AG08395 (cell line): ENCODE data around the gene RPL13.

Source experiments
- DNase-seq: peaks from one replicate; pipeline ENCODE4 v3.0.0; 2012; ENCODE audit warnings: mixed read lengths, low spot score

RPL13 gene

GRCh38 chr16:89560378-89561141, at the start of gene RPL13:
Gene RPL13 (plus strand): TSS chr16:89560682. CDS start chr16:89560960, 278 bp downstream.
- peak; percentile 97 for DNase-seq

- no peak for DNase-seq
These were observed 49.1 kb upstream of the RPL13 start for GRCh38 chr16:89511374-89511773.

- no peak for DNase-seq
These were observed 48.0 kb upstream of the RPL13 start for GRCh38 chr16:89512453-89512852.

GRCh38 chr16:89517128-89517527, 43.4 kb upstream of the RPL13 start:
- no peak for DNase-seq

- no peak for DNase-seq
These were observed 40.6 kb upstream of the RPL13 start for GRCh38 chr16:89519881-89520280.

GRCh38 chr16:89522287-89522686, 38.2 kb upstream of the RPL13 start:
- DNase-seq: no peak

- DNase-seq: no peak
These were observed 36.7 kb upstream of the RPL13 start for GRCh38 chr16:89523680-89524344.

GRCh38 chr16:89525146-89525913, 35.2 kb upstream of the RPL13 start:
- DNase-seq: no peak

GRCh38 chr16:89529097-89529496, 31.4 kb upstream of the RPL13 start:
- DNase-seq: no peak

- no peak for DNase-seq
These were observed 29.8 kb upstream of the RPL13 start for GRCh38 chr16:89530401-89531381.

- DNase-seq: no peak
These were observed 28.5 kb upstream of the RPL13 start for GRCh38 chr16:89531821-89532526.

GRCh38 chr16:89534252-89534756, 26.2 kb upstream of the RPL13 start:
- peak; percentile 37 for DNase-seq

- no peak for DNase-seq
These were observed 24.1 kb upstream of the RPL13 start for GRCh38 chr16:89536371-89536770.

GRCh38 chr16:89536886-89537548, 23.5 kb upstream of the RPL13 start:
- no peak for DNase-seq

- no peak for DNase-seq
These were observed 22.9 kb upstream of the RPL13 start for GRCh38 chr16:89537549-89537925.

- DNase-seq: no peak
These were observed 22.2 kb upstream of the RPL13 start for GRCh38 chr16:89538286-89538685.

GRCh38 chr16:89540557-89540956, 19.9 kb upstream of the RPL13 start:
- no peak for DNase-seq

GRCh38 chr16:89541792-89542191, 18.7 kb upstream of the RPL13 start:
- DNase-seq: no peak

- no peak for DNase-seq
These were observed 16.4 kb upstream of the RPL13 start for GRCh38 chr16:89544113-89544512.

- DNase-seq: no peak
These were observed 15.8 kb upstream of the RPL13 start for GRCh38 chr16:89544713-89545043.
